Kidney (tissue), 11 donors: ENCODE data around the gene CDH12. TPM values are rescaled to one million over a fixed set of nuclear protein-coding genes. Genes with fewer than 3 reads are reported as not detected.
A peak's percentile ranks its signal among the peaks of the same experiment; 100 is the strongest.
"Not testable (repeated sequence)": the region's sequence is repeated elsewhere in the genome, so short reads cannot be mapped to it uniquely, and the experiment has no call there.

ENCODE experiments used
- DNase-seq, 5 donors: peaks; one replicate each; pipeline ENCODE4 v3.0.0-alpha.2; 2013 to 2020
- FAIRE-seq: peaks from 2 replicates; lab custom pipeline; 2012; peaks lifted over from hg19 to GRCh38; lab: Jason Lieb, UNC
- H3K27ac ChIP-seq, 2 donors: one replicate each; pipeline ENCODE4 v1.7.0; 2013; ENCODE audit warnings: low read depth in 2 of 2, low read length in 2 of 2, inconsistent platforms in 1 of 2
- H3K27me3 ChIP-seq: one replicate; pipeline ENCODE4 v1.7.1; 2013; ENCODE audit warnings: low read length, inconsistent platforms; ENCODE audit not compliant: control insufficient read depth, insufficient read depth
- H3K36me3 ChIP-seq, 3 donors: one replicate each; pipeline versions ENCODE4 v1.7.0 to v1.7.1; 2013; ENCODE audit warnings: low read length in 3 of 3, control low read depth in 1 of 3, inconsistent platforms in 1 of 3; ENCODE audit not compliant: insufficient read depth in 3 of 3, control insufficient read depth in 2 of 3
- H3K4me1 ChIP-seq, 3 donors: one replicate each; pipeline versions ENCODE4 v1.7.0 to v1.7.1; 2013; ENCODE audit warnings: low read length in 3 of 3, inconsistent platforms in 1 of 3, low read depth in 1 of 3; ENCODE audit not compliant: control insufficient read depth in 2 of 3, insufficient read depth in 2 of 3
- H3K4me3 ChIP-seq, 3 donors: one replicate each; pipeline versions ENCODE4 v1.7.0 to v1.8.1; 2013; ENCODE audit warnings: low read length in 3 of 3, control low read depth in 1 of 3, inconsistent platforms in 1 of 3
- H3K9ac ChIP-seq, 3 donors: one replicate each; pipeline versions ENCODE4 v1.7.0 to v1.7.1; 2013; ENCODE audit warnings: low read length in 3 of 3, control low read depth in 1 of 3, inconsistent platforms in 1 of 3
- H3K9me3 ChIP-seq, 3 donors: one replicate each; pipeline versions ENCODE4 v1.7.0 to v1.7.1; 2013; ENCODE audit warnings: low read length in 3 of 3, control low read depth in 1 of 3, inconsistent platforms in 1 of 3; ENCODE audit not compliant: control insufficient read depth in 2 of 3, insufficient read depth in 1 of 3
- intact Hi-C: fragments of 100-400 bp; cut with DNase I; formaldehyde crosslinking; loops from one replicate; pipeline ENCODE4 v1.11.1; 2022
- polyA plus RNA-seq: library from polyadenylated mRNA; stranded (reverse); fragments of 350-450 nt; fragmentation: Illumina TruSeq; extraction: RNeasy Lipid Tissue Mini Kit (QIAGEN cat#74804); gene quantifications from one replicate; pipeline ENCODE4 v1.2.3, GENCODE V29; 2014; ENCODE audit warnings: low read depth, low replicate concordance; ENCODE audit not compliant: insufficient read depth
- total RNA-seq: library from RNA; stranded (reverse); fragmentation: NEBNext Ultra II Directional; extraction: Animal tissue kit (Norgen Biotek cat#: 25700); gene quantifications from one replicate; pipeline ENCODE4 v1.2.1, GENCODE V29; 2021
- donor health status: control.
- donor health status: control.
- donor health status: DM: yes; HTN: yes; CAD: no.
- donor health status: Normal renal cell carcinoma (clear cell type).

The CDH12 gene
- total and polyA plus RNA-seq, 2 donors from 2014 or later, result 0.17 TPM; not detected in 1

- DNase-seq, result peak in 2 of 5 donors; percentile 30 to 53
- H3K4me1 ChIP-seq, H3K27me3 ChIP-seq, intact Hi-C loops, H3K4me3 ChIP-seq, H3K36me3 ChIP-seq, H3K9ac ChIP-seq, H3K27ac ChIP-seq, H3K9me3 ChIP-seq, FAIRE-seq: not testable (repeated sequence)
Observed at GRCh38 chr5:22187632-22188228, 665.4 kb downstream of the CDH12 start.

GRCh38 chr5:22169226-22169625 is 683.9 kb downstream of the CDH12 start:
- H3K9ac ChIP-seq, FAIRE-seq, DNase-seq, H3K27me3 ChIP-seq, H3K4me1 ChIP-seq, H3K9me3 ChIP-seq, H3K4me3 ChIP-seq, intact Hi-C loops, H3K27ac ChIP-seq, H3K36me3 ChIP-seq: not testable (repeated sequence)

- H3K9me3 ChIP-seq, intact Hi-C loops, FAIRE-seq: not testable (repeated sequence)
Observed at GRCh38 chr5:22168704-22169103, 684.4 kb downstream of the CDH12 start.

DNA sequence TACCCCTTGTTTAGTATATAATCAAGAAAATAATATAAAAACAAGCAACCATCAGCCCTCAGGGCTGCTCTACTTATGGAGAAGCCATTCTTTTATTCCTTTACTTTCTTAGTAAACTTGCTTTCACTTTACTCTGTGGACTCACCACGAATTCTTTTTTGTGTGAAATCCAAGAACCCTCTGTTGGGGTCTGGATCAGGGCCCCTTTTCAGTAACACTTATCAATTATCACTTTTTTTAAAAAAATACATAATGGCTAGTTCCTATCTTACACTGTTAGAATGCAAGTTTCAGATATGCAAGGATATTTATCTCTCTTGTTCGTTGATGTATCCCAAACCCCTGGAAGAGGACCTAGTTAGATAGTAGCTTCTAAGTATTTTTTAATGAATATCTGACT is 687.2 kb downstream of the CDH12 start:
- intact Hi-C loops, H3K36me3 ChIP-seq, FAIRE-seq: not testable (repeated sequence)

More at GRCh38 chr5:22168704-22169103, 684.4 kb downstream of the CDH12 start:
- not testable (repeated sequence) for H3K27me3 ChIP-seq, H3K36me3 ChIP-seq, H3K9ac ChIP-seq, H3K27ac ChIP-seq, H3K4me1 ChIP-seq, H3K4me3 ChIP-seq, DNase-seq

DNA sequence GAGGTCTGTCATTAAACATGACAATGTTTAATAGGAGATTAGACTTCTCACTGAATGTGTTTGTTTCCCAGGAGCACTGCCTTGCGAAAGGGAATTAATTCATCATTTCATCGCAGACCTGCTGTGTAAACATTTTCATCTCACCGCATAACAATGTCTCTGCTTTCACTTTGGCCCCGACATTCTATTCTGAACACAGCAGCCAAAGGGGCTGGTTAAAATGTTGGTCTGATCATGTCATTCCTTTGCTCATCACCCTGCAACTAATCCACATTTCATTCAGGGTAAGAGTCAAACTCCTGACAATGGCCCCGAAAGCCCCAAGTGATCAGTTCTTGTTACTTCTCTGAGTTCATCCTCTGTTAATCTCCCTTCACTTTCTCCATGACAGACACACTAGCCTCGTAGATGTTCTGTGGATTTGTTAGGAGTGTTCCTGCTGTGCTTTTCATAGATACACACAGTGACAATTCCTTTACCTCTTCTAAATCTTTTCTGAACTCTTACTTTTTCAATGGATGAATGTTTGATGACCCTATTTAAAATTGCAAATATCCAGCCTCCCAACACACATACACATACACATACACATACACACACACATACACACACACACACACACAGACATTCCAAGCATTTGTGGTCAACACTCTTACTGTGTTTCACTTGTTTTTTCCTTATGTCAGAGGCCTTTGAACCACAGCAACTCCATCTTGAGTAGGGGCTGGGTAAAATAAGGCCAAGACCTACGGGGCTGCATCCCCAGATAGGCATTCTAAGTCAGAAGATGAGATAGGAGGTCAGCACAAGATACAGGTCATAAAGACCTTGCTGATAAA is 688.0 kb downstream of the CDH12 start:
- H3K27me3 ChIP-seq, H3K27ac ChIP-seq, H3K9me3 ChIP-seq, FAIRE-seq, H3K4me3 ChIP-seq, H3K36me3 ChIP-seq, DNase-seq, H3K9ac ChIP-seq, H3K4me1 ChIP-seq, intact Hi-C loops: not testable (repeated sequence)

More for the DNA sequence above, 687.2 kb downstream of the CDH12 start:
- not testable (repeated sequence) for H3K9me3 ChIP-seq, H3K4me1 ChIP-seq, H3K27me3 ChIP-seq, H3K27ac ChIP-seq, H3K4me3 ChIP-seq, DNase-seq, H3K9ac ChIP-seq

- H3K36me3 ChIP-seq, H3K27ac ChIP-seq, DNase-seq, H3K9ac ChIP-seq, H3K9me3 ChIP-seq, H3K4me3 ChIP-seq, FAIRE-seq, H3K27me3 ChIP-seq, intact Hi-C loops, H3K4me1 ChIP-seq: not testable (repeated sequence)
Observed at GRCh38 chr5:22156953-22157352, 696.2 kb downstream of the CDH12 start.

DNA sequence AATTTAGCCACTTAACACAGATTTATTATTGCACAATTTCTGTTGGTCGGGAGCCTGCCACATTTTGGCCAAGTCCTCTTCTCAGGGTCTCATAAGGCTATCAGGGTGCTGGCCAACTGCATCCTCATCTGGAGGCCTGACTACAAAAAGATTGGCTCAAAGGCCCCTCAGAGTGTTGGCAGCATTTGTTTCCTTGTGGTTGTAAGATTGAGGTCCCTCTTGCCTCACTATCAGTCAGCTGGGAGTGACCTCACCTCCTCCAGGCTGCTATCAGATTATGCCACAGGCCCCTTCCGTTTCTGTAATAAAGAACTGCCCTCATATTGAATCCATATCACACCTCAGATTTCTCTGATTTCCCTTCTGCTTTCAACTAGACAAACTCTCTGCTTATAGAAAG is 698.4 kb downstream of the CDH12 start:
- intact Hi-C loops, H3K27me3 ChIP-seq, FAIRE-seq, H3K4me3 ChIP-seq, H3K27ac ChIP-seq, DNase-seq, H3K4me1 ChIP-seq, H3K9ac ChIP-seq, H3K36me3 ChIP-seq, H3K9me3 ChIP-seq: not testable (repeated sequence)

DNA sequence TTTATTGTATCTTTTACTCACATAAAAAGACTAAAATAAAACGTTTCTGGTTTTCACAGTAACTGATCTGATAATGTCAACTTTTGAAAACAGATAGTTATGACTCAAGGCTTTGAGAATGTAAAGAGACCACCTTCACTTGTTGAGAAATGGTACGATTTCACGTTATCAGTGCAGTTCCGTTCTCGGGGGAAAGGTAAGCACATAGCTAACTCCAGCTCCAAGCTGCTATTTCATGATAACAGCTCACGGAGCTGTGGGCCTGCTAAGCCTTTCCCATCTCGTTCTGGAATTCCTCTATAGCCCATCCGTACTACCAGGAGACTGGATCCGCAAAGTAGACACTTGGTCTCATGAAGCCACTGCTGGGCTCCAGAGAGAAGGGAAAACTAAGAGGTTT is 701.3 kb downstream of the CDH12 start:
- H3K9ac ChIP-seq, DNase-seq, H3K36me3 ChIP-seq, H3K4me1 ChIP-seq, intact Hi-C loops, H3K9me3 ChIP-seq, H3K27ac ChIP-seq, H3K4me3 ChIP-seq, H3K27me3 ChIP-seq: not testable (repeated sequence)
- peak; percentile 38 for FAIRE-seq
